Dedifferentiated amniotic fluid mesenchymal stem cell (primary cell): Measurements from ENCODE around the gene GPR162.

ENCODE experiments used
- DNase-seq: peaks from one replicate; pipeline ENCODE4 v3.0.0-alpha.2; 2016; ENCODE audit errors: extremely low spot score

GPR162 gene

DNA sequence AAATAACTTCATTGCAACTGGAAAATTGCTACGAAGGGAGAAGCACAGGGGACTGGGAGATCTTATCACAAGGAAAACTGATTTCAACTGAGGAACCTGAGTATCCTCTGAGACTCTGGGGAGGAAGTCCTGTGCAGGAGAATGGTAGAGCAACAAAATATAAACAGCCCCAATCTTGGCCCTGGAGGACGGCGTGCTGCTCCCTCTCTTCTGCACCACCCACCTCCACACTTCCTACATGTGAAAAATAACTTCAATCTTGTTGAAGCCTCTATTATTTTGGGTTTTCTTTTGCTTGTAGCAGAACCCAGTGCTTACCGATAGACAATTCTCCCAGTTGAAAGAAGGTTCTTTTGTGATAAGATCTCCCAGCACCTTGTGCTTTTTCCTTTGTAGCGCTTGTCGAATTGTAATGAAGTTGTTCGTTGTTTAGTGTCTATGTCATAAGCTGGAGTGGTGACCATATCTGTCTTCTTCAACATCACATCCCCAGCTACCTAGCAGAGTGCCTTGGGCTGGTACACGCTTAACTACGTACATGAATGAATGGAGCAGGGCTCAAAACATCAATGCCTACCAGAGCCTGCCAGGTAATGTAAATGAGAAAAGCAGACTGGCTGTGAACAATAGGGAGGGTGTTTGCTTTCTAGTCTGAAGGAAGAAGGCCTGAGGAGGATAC lies 35.1 kb upstream of the GPR162 start:
- no peak for DNase-seq

- DNase-seq: no peak
Measured at GRCh38 chr12:6787309-6787708, 34.3 kb upstream of the GPR162 start.

GRCh38 chr12:6788972-6789924 lies 32.4 kb upstream of the GPR162 start, which contains the start of gene CD4:
Gene CD4, plus strand, starts transcription at chr12:6789528. Its CDS starts 10,611 bp downstream, at chr12:6800139.
- no peak for DNase-seq

DNA sequence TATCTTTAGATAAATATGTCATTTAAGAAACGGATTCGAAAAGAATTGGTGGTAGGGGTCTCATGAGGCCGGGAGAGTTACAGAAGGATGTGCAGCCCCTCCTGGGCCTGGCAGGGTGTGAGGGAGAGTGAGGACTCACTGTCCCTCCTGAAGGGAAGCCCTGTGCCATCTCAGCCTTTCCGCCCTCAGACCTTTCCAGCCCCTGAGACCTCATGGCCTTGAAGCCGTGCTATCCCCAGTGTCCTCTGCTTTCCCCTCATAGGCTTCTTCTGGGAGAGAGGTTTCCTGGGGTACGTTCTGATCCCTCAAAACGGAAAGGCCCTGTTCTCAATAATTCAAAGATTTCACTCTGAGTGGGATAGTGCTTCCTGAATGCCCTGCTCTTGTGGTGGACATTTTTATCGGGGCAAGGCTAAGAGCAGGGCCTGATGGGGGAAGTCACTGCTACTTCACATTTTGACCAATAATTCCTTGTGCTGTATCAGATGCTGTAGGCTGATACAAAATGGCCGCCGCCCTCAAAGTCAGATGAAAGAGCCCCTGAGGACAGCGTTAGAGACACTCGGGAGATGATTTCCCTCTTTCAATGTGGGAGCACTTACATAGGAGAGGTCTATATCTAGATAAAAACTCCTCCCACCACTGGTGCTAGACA lies 31.0 kb upstream of the GPR162 start:
- no peak for DNase-seq

GRCh38 chr12:6791931-6792520 lies 29.6 kb upstream of the GPR162 start:
- no peak for DNase-seq

DNA sequence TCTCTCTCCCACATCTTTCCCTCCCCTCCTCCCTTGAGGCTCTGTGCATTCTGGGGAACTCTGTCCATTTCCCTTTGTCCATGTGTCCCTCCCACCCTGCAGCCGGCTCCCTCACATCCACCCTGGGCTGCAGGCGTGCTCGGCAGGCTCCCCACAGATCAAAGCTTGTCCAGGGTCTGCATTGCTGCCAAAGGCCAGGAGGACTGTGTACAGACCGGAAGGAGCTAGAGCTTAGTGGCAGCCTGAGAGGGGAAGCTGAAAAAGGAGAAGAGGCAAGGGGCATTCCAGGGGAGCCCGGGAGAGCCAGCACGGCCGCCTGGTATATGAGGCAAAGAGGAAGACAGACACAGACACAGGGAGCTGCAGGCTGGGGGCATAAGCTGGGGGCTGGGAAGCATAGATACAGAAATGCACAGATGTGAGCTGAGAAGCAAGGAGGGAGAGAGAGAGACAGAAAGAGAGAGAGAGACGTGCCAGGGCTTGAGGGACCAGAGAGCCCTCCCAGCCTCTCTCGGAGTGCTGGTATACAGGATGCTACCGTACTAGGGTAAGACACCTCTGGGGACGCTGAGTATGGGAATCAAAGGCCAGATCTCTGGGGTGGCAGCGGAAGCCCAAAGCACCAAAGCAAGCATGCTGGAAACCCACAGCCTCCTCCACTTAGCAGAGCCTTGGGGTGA lies 29.0 kb upstream of the GPR162 start:
- no peak for DNase-seq

GRCh38 chr12:6795088-6795487 lies 26.5 kb upstream of the GPR162 start:
- no peak for DNase-seq

- no peak for DNase-seq
Measured at GRCh38 chr12:6796576-6796975, 25.0 kb upstream of the GPR162 start.

DNA sequence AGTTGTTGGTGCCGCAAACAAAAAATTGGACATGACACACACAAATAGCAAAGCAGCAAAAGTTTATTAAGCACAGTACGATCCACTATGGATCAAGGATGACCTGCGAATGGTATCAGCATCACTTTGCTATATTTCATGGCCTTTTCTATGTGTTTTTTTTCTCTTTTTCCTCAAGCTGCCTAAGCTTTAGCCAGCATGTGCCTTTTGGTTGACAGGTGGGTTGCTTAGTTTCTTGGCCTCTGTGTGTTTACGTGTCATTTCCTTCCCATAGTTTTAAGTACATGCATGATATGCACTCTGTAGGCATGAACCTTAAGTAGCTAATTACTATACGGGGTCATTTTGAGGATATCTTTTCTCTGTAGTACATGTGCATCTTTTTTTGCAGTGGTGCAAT lies 22.5 kb upstream of the GPR162 start:
- no peak for DNase-seq

DNA sequence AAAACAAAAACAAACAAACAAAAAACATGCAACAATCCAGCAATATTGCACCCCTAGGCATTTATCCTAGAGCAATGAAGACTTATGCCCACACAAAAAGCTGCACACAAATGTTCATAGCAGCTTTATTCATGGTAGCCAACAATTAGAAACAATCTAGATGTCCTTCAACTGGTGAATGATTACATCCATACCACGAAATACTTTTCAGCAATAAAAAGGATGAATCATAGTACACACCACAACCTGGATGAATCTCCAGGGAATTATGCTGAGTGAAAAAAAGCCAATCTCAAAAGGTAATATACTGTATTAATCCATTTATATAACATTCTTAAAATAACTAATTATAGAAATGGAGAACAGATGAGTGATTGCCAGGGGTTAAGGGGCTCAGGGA lies 14.5 kb upstream of the GPR162 start:
- no peak for DNase-seq

GRCh38 chr12:6809056-6809455 lies 12.6 kb upstream of the GPR162 start:
- no peak for DNase-seq

DNA sequence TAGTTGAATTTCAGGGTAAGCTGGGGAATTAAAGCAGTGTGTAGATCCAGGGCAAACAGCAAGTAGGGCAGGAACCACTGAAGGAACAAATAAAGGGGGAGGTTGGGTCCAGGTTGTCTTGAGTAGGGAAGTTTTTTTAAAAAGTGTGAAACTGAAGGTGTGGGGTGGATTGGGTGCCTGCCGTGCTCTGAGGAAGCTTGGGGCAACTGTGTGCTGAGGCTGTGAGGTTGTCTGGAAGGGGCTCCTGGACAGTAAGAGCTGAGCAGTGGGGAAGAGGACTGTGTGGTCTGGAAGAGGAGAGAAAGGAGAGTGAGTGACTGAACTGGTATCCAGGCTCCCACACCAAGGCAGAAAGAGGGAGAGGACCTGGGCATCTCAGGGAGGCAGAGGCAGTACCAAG lies 10.9 kb upstream of the GPR162 start:
- DNase-seq: no peak

GRCh38 chr12:6813363-6813762 lies 8.3 kb upstream of the GPR162 start:
- no peak for DNase-seq

DNA sequence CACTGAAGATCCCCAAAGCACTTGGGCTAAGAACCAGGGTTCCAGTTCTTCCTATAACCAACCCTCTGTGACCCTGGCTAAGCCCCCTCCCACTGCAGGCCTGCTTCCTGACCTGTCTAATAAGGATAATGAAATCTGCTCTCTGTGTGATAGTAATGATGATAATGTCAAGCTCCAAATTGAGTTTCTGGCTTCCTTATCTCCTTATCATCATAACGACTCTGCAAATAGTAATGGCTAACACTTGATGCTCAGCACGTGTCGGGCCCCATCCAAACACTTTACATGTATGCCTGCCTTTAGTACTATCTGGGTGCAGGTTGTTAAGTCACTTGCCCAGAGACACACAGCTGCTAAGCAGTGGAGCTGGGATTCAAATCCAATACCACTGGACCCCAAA lies 5.0 kb upstream of the GPR162 start:
- no peak for DNase-seq

DNA sequence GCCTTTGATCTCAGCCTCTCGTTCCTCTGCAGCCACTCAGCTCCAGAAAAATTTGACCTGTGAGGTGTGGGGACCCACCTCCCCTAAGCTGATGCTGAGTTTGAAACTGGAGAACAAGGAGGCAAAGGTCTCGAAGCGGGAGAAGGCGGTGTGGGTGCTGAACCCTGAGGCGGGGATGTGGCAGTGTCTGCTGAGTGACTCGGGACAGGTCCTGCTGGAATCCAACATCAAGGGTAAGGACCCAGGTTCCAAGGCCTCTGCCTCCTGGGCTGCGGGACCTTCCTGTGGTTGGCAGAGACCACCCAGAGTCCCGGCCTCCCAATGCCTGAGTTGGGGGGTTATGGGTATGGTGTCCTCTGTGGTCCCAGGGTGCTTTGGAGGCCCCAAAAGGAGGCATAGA lies 4.5 kb upstream of the GPR162 start:
- no peak for DNase-seq

DNA sequence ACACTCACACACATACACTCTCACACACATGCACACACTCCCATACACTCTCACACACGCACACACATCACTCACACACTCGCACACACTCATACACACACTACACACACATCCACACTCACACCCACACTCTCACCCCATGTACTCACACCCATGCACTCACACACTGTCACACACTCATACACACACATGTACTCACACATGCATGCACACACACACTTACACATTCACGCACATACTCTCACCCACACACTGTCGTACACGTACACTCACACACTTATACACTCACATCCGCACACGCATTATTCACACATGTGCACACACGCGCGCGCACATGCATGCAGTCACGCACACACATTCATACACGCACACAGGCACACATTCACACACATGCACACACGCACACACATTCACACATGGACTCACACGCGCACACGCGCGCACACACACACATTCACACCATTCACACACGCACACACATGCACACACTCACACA lies 3.9 kb upstream of the GPR162 start:
- DNase-seq: no peak

DNA sequence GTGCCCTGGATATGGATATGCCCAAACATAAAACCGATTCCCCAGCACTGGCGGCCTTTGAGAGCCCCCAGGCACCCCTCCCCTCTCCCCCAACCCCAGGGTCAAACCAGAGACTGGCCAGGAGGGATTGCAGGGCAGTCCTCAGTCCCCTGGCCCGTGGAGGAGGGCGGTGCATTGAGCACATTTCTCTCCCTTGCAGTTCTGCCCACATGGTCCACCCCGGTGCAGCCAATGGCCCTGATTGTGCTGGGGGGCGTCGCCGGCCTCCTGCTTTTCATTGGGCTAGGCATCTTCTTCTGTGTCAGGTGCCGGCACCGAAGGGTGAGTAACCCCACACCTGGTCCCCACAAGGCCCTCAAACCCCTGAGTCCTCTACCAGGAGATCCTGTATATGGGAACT lies 3.4 kb upstream of the GPR162 start:
- no peak for DNase-seq

DNA sequence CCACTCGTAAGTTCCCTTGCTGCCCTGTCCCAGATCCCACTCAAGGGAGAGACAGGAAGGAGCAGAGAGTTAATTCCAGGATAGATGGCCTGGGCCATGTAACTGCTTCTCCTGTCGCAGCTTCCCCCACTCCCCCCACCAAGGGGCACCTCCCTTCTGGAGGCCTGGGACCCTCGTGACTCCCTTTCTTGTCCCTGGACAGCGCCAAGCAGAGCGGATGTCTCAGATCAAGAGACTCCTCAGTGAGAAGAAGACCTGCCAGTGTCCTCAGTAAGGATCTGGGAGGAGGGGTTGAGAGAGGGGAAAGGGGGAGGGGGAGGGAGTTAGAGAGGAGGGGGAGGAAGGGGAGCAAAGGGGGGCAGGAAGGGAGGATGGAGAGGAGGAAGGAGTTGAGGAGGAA lies 3.0 kb upstream of the GPR162 start:
- DNase-seq: no peak

DNA sequence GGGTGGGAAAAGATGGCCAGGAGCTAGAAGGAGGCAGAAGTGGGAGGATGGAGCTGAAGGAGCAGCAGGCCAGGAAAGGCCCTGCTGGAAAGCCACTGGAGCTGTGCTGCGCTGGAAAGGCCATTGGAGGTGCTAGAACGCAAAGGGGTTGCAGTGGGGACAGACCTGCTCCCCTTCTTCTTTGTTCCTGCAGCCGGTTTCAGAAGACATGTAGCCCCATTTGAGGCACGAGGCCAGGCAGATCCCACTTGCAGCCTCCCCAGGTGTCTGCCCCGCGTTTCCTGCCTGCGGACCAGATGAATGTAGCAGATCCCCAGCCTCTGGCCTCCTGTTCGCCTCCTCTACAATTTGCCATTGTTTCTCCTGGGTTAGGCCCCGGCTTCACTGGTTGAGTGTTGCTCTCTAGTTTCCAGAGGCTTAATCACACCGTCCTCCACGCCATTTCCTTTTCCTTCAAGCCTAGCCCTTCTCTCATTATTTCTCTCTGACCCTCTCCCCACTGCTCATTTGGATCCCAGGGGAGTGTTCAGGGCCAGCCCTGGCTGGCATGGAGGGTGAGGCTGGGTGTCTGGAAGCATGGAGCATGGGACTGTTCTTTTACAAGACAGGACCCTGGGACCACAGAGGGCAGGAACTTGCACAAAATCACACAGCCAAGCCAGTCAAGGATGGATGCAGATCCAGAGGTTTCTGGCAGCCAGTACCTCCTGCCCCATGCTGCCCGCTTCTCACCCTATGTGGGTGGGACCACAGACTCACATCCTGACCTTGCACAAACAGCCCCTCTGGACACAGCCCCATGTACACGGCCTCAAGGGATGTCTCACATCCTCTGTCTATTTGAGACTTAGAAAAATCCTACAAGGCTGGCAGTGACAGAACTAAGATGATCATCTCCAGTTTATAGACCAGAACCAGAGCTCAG lies 2.3 kb upstream of the GPR162 start:
- DNase-seq: no peak

GRCh38 chr12:6820166-6820565 lies 1.5 kb upstream of the GPR162 start:
- no peak for DNase-seq
